Hematopoietic multipotent progenitor cell treated with erythropoietin and hydrocortisone succinate and interleukin-3 and kit ligand, for 17 days (in vitro differentiated cells): ENCODE results near the gene ACSL3.
"Not testable (repeated sequence)": the region's sequence is repeated elsewhere in the genome, so short reads cannot be mapped to it uniquely, and the experiment has no call there.

Source experiments
- DNase-seq: peaks from one replicate; pipeline ENCODE4 v3.0.0-alpha.2; 2015; ENCODE audit warnings: low spot score

Gene ACSL3

GRCh38 chr2:222912776-222913175 is 51.9 kb downstream of the ACSL3 start:
- no peak for DNase-seq

- peak; percentile 18 for DNase-seq
Measured at GRCh38 chr2:222915092-222915957, 54.5 kb downstream of the ACSL3 start.

GRCh38 chr2:222916229-222917197 is 55.7 kb downstream of the ACSL3 start:
- no peak for DNase-seq

GRCh38 chr2:222917212-222917611 is 56.4 kb downstream of the ACSL3 start:
- not testable (repeated sequence) for DNase-seq

- DNase-seq, result no peak
Measured at GRCh38 chr2:222919841-222920526, 59.1 kb downstream of the ACSL3 start.

GRCh38 chr2:222920657-222921186 is 59.9 kb downstream of the ACSL3 start:
- no peak for DNase-seq

GRCh38 chr2:222922019-222922800 is 61.4 kb downstream of the ACSL3 start:
- no peak for DNase-seq

GRCh38 chr2:222926915-222927314 is 66.1 kb downstream of the ACSL3 start:
- DNase-seq, result no peak

GRCh38 chr2:222927600-222927999 is 66.8 kb downstream of the ACSL3 start:
- DNase-seq, result no peak

GRCh38 chr2:222928335-222928734 is 67.5 kb downstream of the ACSL3 start:
- DNase-seq, result no peak

- DNase-seq, result no peak
Measured at GRCh38 chr2:222930862-222931261, 70.0 kb downstream of the ACSL3 start.

GRCh38 chr2:222931659-222932058 is 70.8 kb downstream of the ACSL3 start:
- no peak for DNase-seq

- DNase-seq, result no peak
Measured at GRCh38 chr2:222933458-222933857, 72.6 kb downstream of the ACSL3 start.

- DNase-seq, result no peak
Measured at GRCh38 chr2:222935688-222936298, 75.0 kb downstream of the ACSL3 start.

- no peak for DNase-seq
Measured at GRCh38 chr2:222936705-222937104, 75.9 kb downstream of the ACSL3 start.

GRCh38 chr2:222938327-222938726 is 77.5 kb downstream of the ACSL3 start:
- DNase-seq, result no peak

- peak; percentile 73 for DNase-seq
Measured at GRCh38 chr2:222939208-222939856, 78.5 kb downstream of the ACSL3 start.

GRCh38 chr2:222939979-222940378 is 79.1 kb downstream of the ACSL3 start:
- DNase-seq, result no peak

GRCh38 chr2:222941510-222942032 is 80.7 kb downstream of the ACSL3 start:
- no peak for DNase-seq

GRCh38 chr2:222942561-222942960 is 81.7 kb downstream of the ACSL3 start:
- no peak for DNase-seq
